K562 (cell line): ENCODE data around the gene ZCCHC4. TPM values are rescaled to one million over a fixed set of nuclear protein-coding genes. Genes with fewer than 3 reads are reported as not detected.

Experiments used
- CHD2 ChIP-seq: IDR thresholded peaks from 2 replicates; pipeline ENCODE4 v1.6.1; 2011; ENCODE audit warnings: low read depth, low read length
- CTBP1 ChIP-seq: fragments of 450-650 bp; IDR thresholded peaks from 2 replicates; pipeline ENCODE4 v1.6.1; 2016; ENCODE audit warnings: borderline replicate concordance
- HEY1 ChIP-seq: fragments of 250-450 bp; sonication (Bioruptor Pico); IDR thresholded peaks from 2 replicates; pipeline ENCODE4 v1.5.0; 2020; ENCODE audit warnings: mild to moderate bottlenecking, moderate library complexity, borderline replicate concordance
- HOXB6 ChIP-seq: fragments of 250-450 bp; sonication (Bioruptor Pico); IDR thresholded peaks from 2 replicates; pipeline ENCODE4 v1.5.1; 2022; ENCODE audit warnings: mild to moderate bottlenecking, borderline replicate concordance
- LARP7 ChIP-seq: fragments of 450-650 bp; IDR thresholded peaks from 2 replicates; pipeline ENCODE4 v1.6.1; 2016
- NELFE ChIP-seq: IDR thresholded peaks from 2 replicates; pipeline ENCODE4 v1.6.1; 2011; ENCODE audit warnings: mild to moderate bottlenecking; ENCODE audit not compliant: insufficient read depth, insufficient read length
- PRMT5 ChIP-seq: sonication (generic); formaldehyde crosslinking; IDR thresholded peaks from 2 replicates; pipeline ENCODE4 v1.5.0; 2020; ENCODE audit warnings: missing genetic modification reagents
- PTTG1 ChIP-seq: fragments of 450-650 bp; IDR thresholded peaks from 2 replicates; pipeline ENCODE4 v1.6.1; 2016; ENCODE audit warnings: low read depth, mild to moderate bottlenecking, missing genetic modification characterization, missing compliant biosample characterization
- SIX5 ChIP-seq, 2 experiments: IDR thresholded peaks; 2 replicates each; pipeline ENCODE4 v1.6.1; 2011; ENCODE audit warnings: low read length in 2 of 2, borderline replicate concordance in 1 of 2, low read depth in 1 of 2, mild to moderate bottlenecking in 1 of 2, moderate library complexity in 1 of 2; ENCODE audit not compliant: insufficient read depth in 1 of 2
- SNRNP70 ChIP-seq: fragments of 200-400 bp; formaldehyde crosslinking; optimal IDR thresholded peaks from 2 replicates; pipeline ENCODE3; 2017; ENCODE audit warnings: low read depth, low read length
- SUPT5H ChIP-seq: fragments of 450-650 bp; IDR thresholded peaks from 2 replicates; pipeline ENCODE4 v1.6.1; 2016
- TBP ChIP-seq: optimal IDR thresholded peaks from 2 replicates; pipeline ENCODE3; 2011; ENCODE audit warnings: low read depth, low read length, improper control_type of control experiment
- TRIM24 ChIP-seq, 2 experiments: fragments of 450-650 bp; IDR thresholded peaks; 2 replicates each; pipeline ENCODE4 v1.6.1; 2016
- TSC22D4 ChIP-seq: fragments of 450-650 bp; IDR thresholded peaks from 2 replicates; pipeline ENCODE4 v1.6.1; 2016; ENCODE audit warnings: missing genetic modification characterization, missing biosample characterization, control low read depth
- ZKSCAN3 ChIP-seq: fragments of 250-450 bp; sonication (Bioruptor Pico); IDR thresholded peaks from 2 replicates; pipeline ENCODE4 v1.4.0; 2020
- ZKSCAN8 ChIP-seq: fragments of 200-800 bp; sonication (Bioruptor generic); IDR thresholded peaks from 2 replicates; pipeline ENCODE4 v1.6.1; 2016; ENCODE audit warnings: missing genetic modification characterization, missing compliant biosample characterization
- ZNF12 ChIP-seq: sonication (generic); formaldehyde crosslinking; IDR thresholded peaks from 2 replicates; pipeline ENCODE4 v1.4.0; 2020; ENCODE audit warnings: mild to moderate bottlenecking, missing genetic modification reagents
- ZNF212 ChIP-seq: fragments of 450-650 bp; formaldehyde crosslinking; IDR thresholded peaks from 2 replicates; pipeline ENCODE4 v1.4.0; 2020; ENCODE audit warnings: mild to moderate bottlenecking
- ZNF431 ChIP-seq: sonication (generic); formaldehyde crosslinking; IDR thresholded peaks from 2 replicates; pipeline ENCODE4 v1.8.0; 2022; ENCODE audit warnings: mild to moderate bottlenecking, missing genetic modification reagents
- ZNF561 ChIP-seq: fragments of 450-650 bp; formaldehyde crosslinking; conservative IDR thresholded peaks from 2 replicates; pipeline ENCODE4 v1.4.0; 2020; ENCODE audit warnings: mild to moderate bottlenecking, moderate library complexity
- polyA plus RNA-seq, 8 experiments: library from polyadenylated mRNA; depleted of rRNA in 4 of 8; stranded (reverse) in 5 of 8; unstranded in 3 of 8; fragments of >200 nt; fragmentation: Nextera tagmentation in 2 of 8; fragmentation: Illumina TruSeq in 1 of 8; extraction: Ambion mirVana in 2 of 8; extraction: Trizol in 1 of 8; gene quantifications; 2 replicates each; pipeline versions ENCODE4 v1.2.1 to v1.2.3, GENCODE V29; 2011 to 2014; ENCODE audit warnings: inconsistent platforms in 1 of 8, missing spikeins in 1 of 8
- total RNA-seq, 7 experiments: library from RNA; depleted of rRNA in 6 of 7; stranded (reverse); fragments of >200 nt in 6 of 7; fragmentation: Illumina TruSeq in 2 of 7; extraction: Trizol in 2 of 7; gene quantifications; 2 replicates each; pipeline versions ENCODE4 v1.2.1 to v1.2.3, GENCODE V29; 2011 to 2021; ENCODE audit warnings: low replicate concordance in 1 of 7
- TF ChIP-seq, protein P1 (sequence below): fragments of 200-400 bp; formaldehyde crosslinking; IDR thresholded peaks from 2 replicates; pipeline ENCODE4 v1.6.1; 2017; ENCODE audit warnings: mild to moderate bottlenecking, low read depth, low read length, moderate library complexity
- TF ChIP-seq, protein P2 (sequence below): sonication (generic); formaldehyde crosslinking; IDR thresholded peaks from 2 replicates; pipeline ENCODE4 v1.8.0; 2023; ENCODE audit warnings: mild to moderate bottlenecking, missing genetic modification reagents
- TF ChIP-seq, protein P3 (sequence below): sonication (generic); formaldehyde crosslinking; IDR thresholded peaks from 2 replicates; pipeline ENCODE4 v1.8.1; 2023; ENCODE audit warnings: mild to moderate bottlenecking, missing genetic modification reagents, moderate library complexity

ZCCHC4 gene
- total and polyA plus RNA-seq, 9 of the 15 experiments (the other 6 are each of a cell fraction or from before 2014, with no cell fraction given), result 5.3 to 26.1 (median 15.2) TPM

DNA sequence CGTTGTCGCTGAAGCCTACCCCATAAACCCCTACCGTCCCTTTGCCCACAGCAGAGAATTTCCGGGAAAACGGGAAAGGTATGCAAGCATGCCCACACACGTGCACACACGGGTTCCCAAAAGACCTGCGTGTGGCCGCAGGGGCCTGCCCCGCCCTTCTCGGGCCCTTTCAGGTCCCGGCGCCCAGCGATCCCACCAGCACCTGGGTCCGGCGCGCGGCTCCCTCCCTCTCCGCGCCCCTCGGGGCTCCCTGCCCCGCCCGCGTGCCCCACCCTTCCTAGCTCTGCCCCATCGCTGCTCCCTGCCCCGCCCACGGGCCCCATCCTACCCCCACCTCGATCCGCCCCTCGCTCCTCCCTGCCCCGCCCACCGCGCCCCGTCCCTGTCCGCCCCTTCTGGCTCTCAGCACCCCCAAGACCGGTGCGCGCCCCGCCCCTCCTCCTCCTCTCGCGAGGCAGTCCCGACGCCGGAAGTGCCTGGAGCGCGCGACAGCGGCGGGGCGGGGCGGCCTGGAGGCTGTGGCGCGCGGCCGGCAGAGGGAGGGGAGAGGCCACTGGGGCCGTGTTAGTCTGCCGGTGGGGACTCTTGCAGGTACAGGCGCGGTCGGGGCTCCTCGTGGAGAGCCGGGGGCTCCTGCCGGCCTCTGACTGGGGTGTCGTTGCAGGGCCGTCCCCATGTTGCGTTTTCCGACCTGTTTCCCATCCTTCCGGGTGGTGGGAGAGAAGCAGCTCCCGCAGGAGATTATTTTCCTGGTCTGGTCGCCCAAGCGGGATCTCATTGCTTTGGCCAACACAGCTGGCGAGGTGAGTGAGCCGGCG lies 64.4 kb downstream of the ZCCHC4 start, which contains the start of gene ANAPC4 (continued):
- TF ChIP-seq, protein P1, sequence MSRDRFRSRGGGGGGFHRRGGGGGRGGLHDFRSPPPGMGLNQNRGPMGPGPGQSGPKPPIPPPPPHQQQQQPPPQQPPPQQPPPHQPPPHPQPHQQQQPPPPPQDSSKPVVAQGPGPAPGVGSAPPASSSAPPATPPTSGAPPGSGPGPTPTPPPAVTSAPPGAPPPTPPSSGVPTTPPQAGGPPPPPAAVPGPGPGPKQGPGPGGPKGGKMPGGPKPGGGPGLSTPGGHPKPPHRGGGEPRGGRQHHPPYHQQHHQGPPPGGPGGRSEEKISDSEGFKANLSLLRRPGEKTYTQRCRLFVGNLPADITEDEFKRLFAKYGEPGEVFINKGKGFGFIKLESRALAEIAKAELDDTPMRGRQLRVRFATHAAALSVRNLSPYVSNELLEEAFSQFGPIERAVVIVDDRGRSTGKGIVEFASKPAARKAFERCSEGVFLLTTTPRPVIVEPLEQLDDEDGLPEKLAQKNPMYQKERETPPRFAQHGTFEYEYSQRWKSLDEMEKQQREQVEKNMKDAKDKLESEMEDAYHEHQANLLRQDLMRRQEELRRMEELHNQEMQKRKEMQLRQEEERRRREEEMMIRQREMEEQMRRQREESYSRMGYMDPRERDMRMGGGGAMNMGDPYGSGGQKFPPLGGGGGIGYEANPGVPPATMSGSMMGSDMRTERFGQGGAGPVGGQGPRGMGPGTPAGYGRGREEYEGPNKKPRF, result no peak
- TF ChIP-seq HEY1 (CRISPR knock-in tag) (no peak), ZNF12 (CRISPR knock-in tag) (0 out of 2 replicates have a peak, but pooled peaks have one; percentile 27), HOXB6 (no peak), PTTG1 (tag) (no peak), ZKSCAN8 (CRISPR knock-in tag) (no peak), ZNF212 (CRISPR knock-in tag) (no peak), ZNF561 (CRISPR knock-in tag) (no peak), TBP (peak; percentile 77), NELFE (no peak), ZKSCAN3 (no peak), CTBP1 (peak; percentile 54), SIX5 (IDR thresholded peaks at IDR 0.05; ENCODE audit: borderline replicate concordance in 1 of 2, insufficient read depth in 1 of 2, low read depth in 1 of 2, low read length in 2 of 2) (no peak), ZNF431 (CRISPR knock-in tag) (no peak), SNRNP70 (no peak), LARP7 (no peak), CHD2 (peak; percentile 96), PRMT5 (no peak), TRIM24 (IDR thresholded peaks at IDR 0.05) (no peak), TSC22D4 (tag) (no peak), SUPT5H (peak; percentile 90)
- TF ChIP-seq, protein P2, sequence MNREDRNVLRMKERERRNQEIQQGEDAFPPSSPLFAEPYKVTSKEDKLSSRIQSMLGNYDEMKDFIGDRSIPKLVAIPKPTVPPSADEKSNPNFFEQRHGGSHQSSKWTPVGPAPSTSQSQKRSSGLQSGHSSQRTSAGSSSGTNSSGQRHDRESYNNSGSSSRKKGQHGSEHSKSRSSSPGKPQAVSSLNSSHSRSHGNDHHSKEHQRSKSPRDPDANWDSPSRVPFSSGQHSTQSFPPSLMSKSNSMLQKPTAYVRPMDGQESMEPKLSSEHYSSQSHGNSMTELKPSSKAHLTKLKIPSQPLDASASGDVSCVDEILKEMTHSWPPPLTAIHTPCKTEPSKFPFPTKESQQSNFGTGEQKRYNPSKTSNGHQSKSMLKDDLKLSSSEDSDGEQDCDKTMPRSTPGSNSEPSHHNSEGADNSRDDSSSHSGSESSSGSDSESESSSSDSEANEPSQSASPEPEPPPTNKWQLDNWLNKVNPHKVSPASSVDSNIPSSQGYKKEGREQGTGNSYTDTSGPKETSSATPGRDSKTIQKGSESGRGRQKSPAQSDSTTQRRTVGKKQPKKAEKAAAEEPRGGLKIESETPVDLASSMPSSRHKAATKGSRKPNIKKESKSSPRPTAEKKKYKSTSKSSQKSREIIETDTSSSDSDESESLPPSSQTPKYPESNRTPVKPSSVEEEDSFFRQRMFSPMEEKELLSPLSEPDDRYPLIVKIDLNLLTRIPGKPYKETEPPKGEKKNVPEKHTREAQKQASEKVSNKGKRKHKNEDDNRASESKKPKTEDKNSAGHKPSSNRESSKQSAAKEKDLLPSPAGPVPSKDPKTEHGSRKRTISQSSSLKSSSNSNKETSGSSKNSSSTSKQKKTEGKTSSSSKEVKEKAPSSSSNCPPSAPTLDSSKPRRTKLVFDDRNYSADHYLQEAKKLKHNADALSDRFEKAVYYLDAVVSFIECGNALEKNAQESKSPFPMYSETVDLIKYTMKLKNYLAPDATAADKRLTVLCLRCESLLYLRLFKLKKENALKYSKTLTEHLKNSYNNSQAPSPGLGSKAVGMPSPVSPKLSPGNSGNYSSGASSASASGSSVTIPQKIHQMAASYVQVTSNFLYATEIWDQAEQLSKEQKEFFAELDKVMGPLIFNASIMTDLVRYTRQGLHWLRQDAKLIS (CRISPR knock-in tag), result no peak
- TF ChIP-seq, protein P3, sequence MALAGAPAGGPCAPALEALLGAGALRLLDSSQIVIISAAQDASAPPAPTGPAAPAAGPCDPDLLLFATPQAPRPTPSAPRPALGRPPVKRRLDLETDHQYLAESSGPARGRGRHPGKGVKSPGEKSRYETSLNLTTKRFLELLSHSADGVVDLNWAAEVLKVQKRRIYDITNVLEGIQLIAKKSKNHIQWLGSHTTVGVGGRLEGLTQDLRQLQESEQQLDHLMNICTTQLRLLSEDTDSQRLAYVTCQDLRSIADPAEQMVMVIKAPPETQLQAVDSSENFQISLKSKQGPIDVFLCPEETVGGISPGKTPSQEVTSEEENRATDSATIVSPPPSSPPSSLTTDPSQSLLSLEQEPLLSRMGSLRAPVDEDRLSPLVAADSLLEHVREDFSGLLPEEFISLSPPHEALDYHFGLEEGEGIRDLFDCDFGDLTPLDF (CRISPR knock-in tag), result no peak
